B cell (primary cell): ENCODE measurements around the gene SMIM3. TPM values are rescaled to one million over a fixed set of nuclear protein-coding genes. Genes with fewer than 3 reads are reported as not detected.

Experiments
- ATAC-seq: fragments of 200-7000 bp; cut with Tn5 transposase; one replicate; pipeline ENCODE4 v1.10.0; 2021; ENCODE audit warnings: low read depth, mild to moderate bottlenecking, moderate number of reproducible peaks, moderate library complexity
- CTCF ChIA-PET: fragments of 350-600 bp; sonication (Branson Sonifier 250); formaldehyde crosslinking; loops from one replicate; lab custom pipeline; 2021; ENCODE audit warnings: antibody characterized with exemption, inconsistent platforms; lab: Charles Lee
- POLR2A ChIA-PET: fragments of 350-600 bp; sonication (Branson Sonifier 250); formaldehyde crosslinking; loops from one replicate; lab custom pipeline; 2021; ENCODE audit warnings: antibody characterized with exemption; lab: Charles Lee
- DNase-seq: peaks from one replicate; pipeline ENCODE4 v3.0.0; 2013
- H2AFZ ChIP-seq: 2 replicates; pipeline ENCODE4 v1.6.1; 2012; ENCODE audit warnings: mild to moderate bottlenecking, low read depth, low read length; ENCODE audit not compliant: insufficient read depth, poor library complexity, severe bottlenecking
- H3K27ac ChIP-seq, 2 donors: 1 replicate in 1 of 2; 2 replicates in 1 of 2; pipeline ENCODE4 v1.5.1; 2012 to 2013; ENCODE audit warnings: low read length in 2 of 2, mild to moderate bottlenecking in 2 of 2, moderate library complexity in 1 of 2
- H3K27me3 ChIP-seq, 4 experiments: fragments of 200-600 bp in 1 of 4; sonication (generic) in 1 of 4; replicated peaks in 1 of 4; 1 replicate in 2 of 4; 2 replicates in 2 of 4; pipeline versions ENCODE4 v1.6.1 to v1.7.0; 2013 to 2016; ENCODE audit warnings: low read length in 3 of 4, mild to moderate bottlenecking in 2 of 4, mixed read lengths in 1 of 4, moderate library complexity in 1 of 4; ENCODE audit not compliant: insufficient read depth in 4 of 4, control insufficient read depth in 3 of 4; ENCODE audit errors: control extremely low read depth in 1 of 4
- H3K36me3 ChIP-seq, 2 experiments: replicated peaks in 1 of 2; 1 replicate in 1 of 2; 2 replicates in 1 of 2; pipeline versions ENCODE4 v1.6.1 to v1.7.1; 2013; ENCODE audit warnings: low read length in 1 of 2; ENCODE audit not compliant: insufficient read depth in 2 of 2, control insufficient read depth in 1 of 2; ENCODE audit errors: control extremely low read depth in 1 of 2, extremely low read depth in 1 of 2
- H3K4me1 ChIP-seq, 2 donors: fragments of 200-600 bp in 1 of 2; sonication (generic) in 1 of 2; 1 replicate in 1 of 2; 2 replicates in 1 of 2; pipeline versions ENCODE4 v1.5.1 to v1.6.1; 2013 to 2017; ENCODE audit warnings: low read length in 2 of 2; ENCODE audit not compliant: control insufficient read depth in 2 of 2, insufficient read depth in 2 of 2
- H3K4me2 ChIP-seq: replicated peaks from 2 replicates; pipeline ENCODE3; 2012; ENCODE audit warnings: mild to moderate bottlenecking, low read depth, low read length; ENCODE audit not compliant: poor library complexity, severe bottlenecking
- H3K4me3 ChIP-seq, 5 experiments: fragments of 200-600 bp in 1 of 5; sonication (generic) in 1 of 5; 1 replicate in 3 of 5; 2 replicates in 2 of 5; pipeline versions ENCODE4 v1.5.1 to v1.7.0; 2011 to 2016; ENCODE audit warnings: low read length in 4 of 5, mild to moderate bottlenecking in 4 of 5, low read depth in 2 of 5, control low read depth in 1 of 5, moderate library complexity in 1 of 5; ENCODE audit not compliant: insufficient read depth in 1 of 5; ENCODE audit errors: control extremely low read depth in 1 of 5, extremely low read depth in 1 of 5
- H3K79me2 ChIP-seq: fragments of 200-600 bp; sonication (generic); one replicate; pipeline ENCODE4 v1.6.0; 2016; ENCODE audit warnings: low read length; ENCODE audit not compliant: control insufficient read depth, insufficient read depth
- H3K9ac ChIP-seq: fragments of 200-600 bp; sonication (generic); 2 replicates; pipeline ENCODE4 v1.6.1; 2017; ENCODE audit warnings: mild to moderate bottlenecking, low read length, moderate library complexity
- H3K9me3 ChIP-seq, 3 donors: one replicate each; pipeline versions ENCODE4 v1.6.1 to v1.7.1; 2013; ENCODE audit warnings: low read length in 2 of 3; ENCODE audit not compliant: control insufficient read depth in 2 of 3, insufficient read depth in 1 of 3; ENCODE audit errors: control extremely low read depth in 1 of 3
- H4K20me1 ChIP-seq: 2 replicates; pipeline ENCODE4 v1.6.0; 2012; ENCODE audit warnings: mild to moderate bottlenecking, low read length; ENCODE audit not compliant: insufficient read depth, control insufficient read depth, poor library complexity, severe bottlenecking
- H3K27ac Mint-ChIP-seq: one replicate; pipeline ENCODE4 v1.8.0; 2021; ENCODE audit warnings: mixed read lengths
- H3K27me3 Mint-ChIP-seq: one replicate; pipeline ENCODE4 v1.8.0; 2021; ENCODE audit warnings: mixed read lengths
- H3K4me1 Mint-ChIP-seq: one replicate; pipeline ENCODE4 v1.8.0; 2021; ENCODE audit warnings: mixed read lengths
- H3K4me3 Mint-ChIP-seq: one replicate; pipeline ENCODE4 v1.8.0; 2021; ENCODE audit warnings: mixed read lengths
- H3K9me3 Mint-ChIP-seq: one replicate; pipeline ENCODE4 v1.8.0; 2022; ENCODE audit warnings: mixed read lengths; ENCODE audit not compliant: insufficient read depth
- CTCF ChIP-seq: fragments of 200-600 bp; IDR thresholded peaks from one replicate; pipeline ENCODE4 v1.8.0; 2022; ENCODE audit warnings: antibody characterized with exemption, mild to moderate bottlenecking
- EZH2 ChIP-seq: IDR thresholded peaks from 2 replicates; pipeline ENCODE4 v1.6.1; 2012; ENCODE audit warnings: borderline replicate concordance, low read depth, mild to moderate bottlenecking, moderate library complexity, low read length; ENCODE audit not compliant: insufficient read depth, poor library complexity, severe bottlenecking
- WGBS: methylation state at CpG from one replicate; pipeline ENCODE4 v1.1.5; 2013; ENCODE audit warnings: missing lambda C conversion rate; ENCODE audit not compliant: insufficient coverage; 5-methylcytosine and 5-hydroxymethylcytosine counted together
- intact Hi-C: fragments of 100-400 bp; cut with micrococcal nuclease; formaldehyde crosslinking; loops from one replicate; pipeline ENCODE4 v1.10.0; 2022
- polyA plus RNA-seq: library from polyadenylated mRNA; depleted of rRNA; stranded (reverse); fragments of >200 nt; gene quantifications from 2 replicates; pipeline ENCODE4 v1.2.3, GENCODE V29; 2012
- total RNA-seq, 2 donors: library from RNA; stranded (reverse); fragments of 120-200 nt in 1 of 2; gene quantifications; 1 replicate in 1 of 2; 2 replicates in 1 of 2; pipeline versions ENCODE4 v1.2.3 to v1.2.4, GENCODE V29; 2013 to 2022

Gene SMIM3
- total and polyA plus RNA-seq, 2 donors (not counting 1 experiment from before 2014, with no cell fraction given) = 0.37 TPM; not detected in 1

- Histone ChIP-seq H3K27ac (peak within 1 kb of the TSS; percentile 91 to 93), H3K9ac (peak within 1 kb of the TSS; percentile 82), H3K27me3 (peaks cover 0 to 6% (median 3%) of the 10 kb centered on the region in 4 experiments), H2AFZ (peak within 1 kb of the TSS; percentile 94), H3K4me3 (peak within 1 kb of the TSS; percentile 81 to 95 (median 85)), H3K36me3 (peaks cover 8 to 29% of the 10 kb centered on the region in 2 experiments), H3K9me3 (no peaks in the 10 kb centered on the region), H4K20me1 (peaks cover 6% of the 10 kb centered on the region), H3K4me2 (peak within 1 kb of the TSS; percentile 85), H3K4me1 (peaks cover 15 to 20% of the 10 kb centered on the region in 2 donors), H3K79me2 (peaks cover 42% of the 10 kb centered on the region)
- TF ChIP-seq EZH2 (no peak), CTCF (no peak)
- POLR2A ChIA-PET = interaction anchor here (2.0 kb wide), 1 partner anchor 58 kb away, joined by 11 read pairs; the partner anchor contains the start of gene RBM22
- peak; percentile 98 for DNase-seq
- 3% methylated on average over 51 of the region's 51 CpGs for WGBS
- Mint-ChIP-seq H3K4me1 (peaks cover 23% of the 10 kb centered on the region), H3K27ac (no peak within 1 kb of the TSS), H3K9me3 (no peaks in the 10 kb centered on the region), H3K27me3 (peaks cover 3% of the 10 kb centered on the region), H3K4me3 (no peak within 1 kb of the TSS)
- ATAC-seq = peak; percentile 91
- intact Hi-C loops = loop anchor here (1.0 to 5.0 kb wide), 7 partner anchors 57 to 1206 kb away; partner anchors contain the start of genes CSNK1A1, GM2A, IRGM and RBM22
- CTCF ChIA-PET = interaction anchor here (0.6 to 3.4 kb wide), 5 partner anchors 58 to 687 kb away, joined by 3 to 15 read pairs (median 6); partner anchors contain the start of genes IRGM, RBM22 and RPS14
These were observed 19.8 kb upstream of the SMIM3 start, which contains the start of gene DCTN4 for GRCh38 chr5:150758531-150759333. Gene DCTN4, minus strand, starts transcription at chr5:150759017. Its CDS starts 24 bp downstream, at chr5:150758993.

- Histone ChIP-seq H3K27me3 (peaks cover 0 to 7% (median 3%) of the 10 kb centered on the region in 4 experiments), H3K9ac (peak overlapping the region; percentile 82), H3K27ac (peak overlapping the region; percentile 91 to 93), H3K9me3 (no peaks in the 10 kb centered on the region), H3K4me3 (peak overlapping the region; percentile 81 to 95 (median 85)), H4K20me1 (peaks cover 6% of the 10 kb centered on the region), H3K4me1 (peaks cover 15 to 20% of the 10 kb centered on the region in 2 donors), H3K4me2 (peak overlapping the region; percentile 85), H3K36me3 (peaks cover 8 to 23% of the 10 kb centered on the region in 2 experiments), H2AFZ (peak overlapping the region; percentile 94), H3K79me2 (peaks cover 37% of the 10 kb centered on the region)
- ChIA-PET CTCF (interaction anchor here (0.7 to 3.4 kb wide), 3 partner anchors 59 to 293 kb away, joined by 3 to 15 read pairs (median 6); partner anchors contain the start of genes IRGM and RBM22), POLR2A (interaction anchor here (2.0 kb wide), 1 partner anchor 59 kb away, joined by 11 read pairs; the partner anchor contains the start of gene RBM22)
- WGBS = 83% methylated on average over 4 of the region's 4 CpGs
- DNase-seq = no peak
- Mint-ChIP-seq H3K4me1 (peaks cover 20% of the 10 kb centered on the region), H3K9me3 (no peaks in the 10 kb centered on the region), H3K27ac (no peak overlapping the region), H3K4me3 (no peak overlapping the region), H3K27me3 (peaks cover 3% of the 10 kb centered on the region)
- intact Hi-C loops = loop anchor here (1.0 to 5.0 kb wide), 5 partner anchors 58 to 1207 kb away; partner anchors contain the start of genes CSNK1A1, GM2A, IRGM and RBM22
- TF ChIP-seq CTCF (no peak), EZH2 (no peak)
- ATAC-seq = no peak
These were observed 19.3 kb upstream of the SMIM3 start for GRCh38 chr5:150759334-150759583.
